HG03442 (cell line): ENCODE results near the gene PKP3.
"Not testable (repeated sequence)": the region's sequence is repeated elsewhere in the genome, so short reads cannot be mapped to it uniquely, and the experiment has no call there.

Source experiments
- ATAC-seq: cut with Tn5 transposase; IDR thresholded peaks from one replicate; pipeline ENCODE4 v1.9.1; 2021; ENCODE audit warnings: mild to moderate bottlenecking, moderate library complexity; ENCODE audit not compliant: unreplicated experiment

PKP3 gene

DNA sequence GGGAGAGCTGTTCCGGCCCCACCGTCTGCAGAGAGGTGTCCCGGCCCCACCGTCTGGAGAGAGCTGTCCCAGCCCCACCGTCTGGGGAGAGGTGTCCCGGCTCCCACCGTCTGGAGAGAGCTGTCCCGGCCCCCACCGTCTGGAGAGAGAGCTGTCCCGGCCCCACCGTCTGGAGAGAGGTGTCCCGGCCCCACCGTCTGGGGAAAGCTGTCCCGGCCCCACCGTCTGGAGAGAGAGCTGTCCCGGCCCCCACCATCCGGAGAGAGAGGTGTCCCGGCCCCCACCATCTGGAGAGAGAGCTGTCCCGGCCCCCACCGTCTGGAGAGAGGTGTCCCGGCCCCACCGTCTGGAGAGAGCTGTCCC, 30.6 kb upstream of the PKP3 start:
- not testable (repeated sequence) for ATAC-seq

DNA sequence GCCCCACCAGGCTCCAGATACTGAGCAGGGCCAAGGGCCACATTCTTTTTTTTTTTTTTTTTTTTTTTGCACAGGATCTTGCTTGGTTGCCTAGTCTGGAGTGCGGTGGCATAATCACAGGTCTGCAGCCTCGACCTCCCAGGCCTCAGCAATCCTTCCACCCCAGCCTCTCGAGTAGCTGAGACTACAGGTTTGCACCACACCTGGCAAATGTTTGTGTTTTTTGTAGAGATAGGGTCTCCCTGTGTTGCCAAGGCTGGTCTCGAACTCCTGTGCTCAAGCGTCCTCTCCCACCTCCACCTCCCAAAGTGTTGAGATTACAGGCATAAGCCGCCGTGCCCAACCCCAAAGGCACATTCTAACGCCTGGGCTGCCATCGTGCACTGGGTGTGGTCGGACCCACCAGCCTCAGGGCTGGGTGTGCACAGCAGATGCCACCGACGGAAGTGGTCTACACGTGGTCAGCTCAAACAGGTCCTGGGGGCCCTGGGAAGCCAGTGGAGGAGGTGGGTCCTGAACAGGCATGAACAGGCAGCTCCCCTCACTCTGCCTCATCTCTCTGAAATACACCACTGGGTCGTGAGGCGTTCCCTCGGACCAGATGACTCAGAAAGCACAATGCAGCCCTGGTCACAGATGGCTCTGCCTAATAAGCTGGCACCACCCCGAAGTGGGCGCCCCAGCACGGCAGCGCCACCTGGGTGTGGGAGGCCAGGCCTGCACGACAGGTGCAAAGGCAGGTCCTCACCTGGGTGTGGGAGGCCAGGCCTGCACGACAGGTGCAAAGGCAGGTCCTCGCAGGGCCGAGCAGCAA, 29.9 kb upstream of the PKP3 start:
- ATAC-seq, result no peak

DNA sequence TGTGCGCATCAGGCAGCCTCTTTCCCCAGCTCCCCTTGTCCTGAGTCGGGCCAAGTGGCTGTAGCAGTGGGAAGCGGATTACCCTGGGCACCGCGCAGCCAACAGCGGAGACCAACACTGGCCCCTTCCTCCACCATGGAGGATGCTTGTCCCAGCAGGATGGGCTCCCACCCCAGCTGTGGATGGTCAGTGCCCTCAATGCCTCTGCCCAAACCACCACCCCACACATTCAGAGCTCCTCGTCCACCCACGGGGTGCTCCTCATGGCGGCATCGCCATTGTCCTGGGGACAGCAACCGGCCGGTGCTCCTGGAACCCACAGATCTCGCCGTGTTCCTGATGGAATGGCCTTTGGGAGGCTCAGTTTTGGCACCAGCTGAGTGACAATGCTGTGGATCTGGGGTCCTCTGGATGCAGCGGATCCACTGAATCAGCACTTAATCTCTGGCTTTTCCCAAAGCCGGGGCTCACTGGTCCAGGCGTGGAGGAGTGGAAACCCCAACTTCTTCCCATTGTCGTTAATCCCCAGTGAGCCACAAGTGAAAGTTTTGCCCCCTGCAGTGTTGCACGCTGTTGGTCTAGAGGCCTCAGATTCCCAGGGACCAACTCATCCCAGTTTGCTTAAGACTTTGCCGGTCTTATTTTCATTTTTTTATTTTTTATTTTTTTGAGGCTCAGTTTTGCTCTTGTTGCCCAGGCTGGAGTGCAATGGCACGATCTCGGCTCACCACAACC, 28.9 kb upstream of the PKP3 start:
- ATAC-seq, result no peak

DNA sequence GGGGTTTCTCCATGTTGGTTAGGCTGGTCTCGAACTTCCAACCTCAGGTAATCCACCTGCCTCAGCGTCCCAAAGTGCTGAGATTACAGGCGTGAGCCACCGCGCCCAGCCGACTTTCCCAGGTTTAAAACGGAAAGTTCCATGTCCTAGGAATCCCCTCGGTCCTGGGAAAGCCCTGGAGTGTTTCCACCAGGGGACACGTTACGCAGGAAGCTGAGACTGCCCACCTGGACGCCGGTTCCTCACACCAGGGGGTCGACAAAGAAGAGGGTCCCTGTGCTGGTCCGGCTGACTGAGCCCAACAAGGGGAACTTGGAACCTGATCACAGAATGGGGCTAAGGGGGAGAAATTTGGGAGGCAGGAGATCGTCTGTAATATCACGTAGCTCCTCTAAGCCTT, 28.2 kb upstream of the PKP3 start:
- no peak for ATAC-seq

DNA sequence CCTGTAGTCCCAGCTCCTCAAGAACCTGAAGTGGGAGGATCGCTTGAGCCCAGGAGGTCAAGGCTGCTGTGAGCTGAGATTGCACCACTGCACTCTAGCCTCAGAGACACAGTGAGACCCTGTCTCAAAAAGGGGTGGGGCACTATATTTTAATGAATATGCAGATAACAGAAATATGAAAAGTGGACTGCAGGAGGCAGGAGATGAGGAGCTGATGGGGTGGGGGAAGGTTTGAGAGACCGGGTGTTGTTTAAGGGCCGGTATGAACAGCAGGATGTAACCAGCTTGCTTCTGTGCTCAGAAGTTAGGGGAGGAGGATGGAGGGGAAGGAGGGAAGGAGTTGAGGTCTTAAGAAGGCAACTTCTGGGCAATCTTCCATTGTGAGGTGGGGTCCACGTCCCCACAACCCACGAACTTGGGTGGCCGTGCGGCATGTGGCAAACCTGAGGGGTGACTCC, 26.0 kb upstream of the PKP3 start:
- ATAC-seq, result no peak

DNA sequence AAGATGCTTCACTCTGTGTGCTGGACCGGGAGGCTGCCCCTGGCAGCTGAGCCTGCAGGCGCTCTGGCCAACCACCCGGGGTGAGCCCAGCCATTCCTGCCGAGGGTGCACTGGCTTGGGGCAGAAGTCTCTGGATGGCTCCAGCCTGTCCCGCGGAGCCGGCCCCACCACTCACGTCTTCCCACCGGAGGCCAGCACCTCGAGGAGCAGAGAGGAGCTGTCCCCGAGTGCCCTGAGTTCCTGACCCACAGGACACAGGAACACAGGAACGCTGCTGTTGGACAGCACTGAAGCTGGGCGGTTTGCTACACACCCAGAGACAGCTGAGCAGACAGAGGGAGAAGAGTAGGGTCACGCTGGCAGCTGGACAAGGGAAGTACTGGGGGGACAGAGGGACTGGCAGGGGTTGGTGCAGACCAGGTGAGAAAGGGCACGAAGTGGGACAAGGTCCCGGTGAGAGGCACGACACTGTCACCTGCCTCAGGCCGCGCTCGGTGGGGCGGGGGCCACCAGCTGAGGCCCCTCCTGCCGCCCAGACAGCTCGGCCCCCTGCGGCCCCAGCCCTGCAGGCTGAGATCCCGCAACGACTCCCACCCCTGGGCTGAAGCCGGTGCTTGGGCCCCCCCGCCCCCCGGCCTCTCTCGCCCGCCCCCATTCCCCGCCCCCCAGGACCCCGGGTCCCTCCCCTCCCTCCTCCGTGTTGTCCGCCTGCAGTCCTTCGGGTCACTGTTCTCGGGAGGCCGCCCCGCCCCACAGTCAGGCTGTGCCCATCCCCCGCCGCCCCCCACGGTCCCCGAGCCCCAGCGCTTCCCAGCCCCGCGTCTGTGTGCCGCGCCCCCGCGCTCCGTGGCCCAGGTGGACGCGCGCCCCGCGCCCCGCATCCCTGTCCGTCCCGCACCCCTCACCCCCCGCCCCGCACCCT, 25.3 kb upstream of the PKP3 start:
- no peak for ATAC-seq

DNA sequence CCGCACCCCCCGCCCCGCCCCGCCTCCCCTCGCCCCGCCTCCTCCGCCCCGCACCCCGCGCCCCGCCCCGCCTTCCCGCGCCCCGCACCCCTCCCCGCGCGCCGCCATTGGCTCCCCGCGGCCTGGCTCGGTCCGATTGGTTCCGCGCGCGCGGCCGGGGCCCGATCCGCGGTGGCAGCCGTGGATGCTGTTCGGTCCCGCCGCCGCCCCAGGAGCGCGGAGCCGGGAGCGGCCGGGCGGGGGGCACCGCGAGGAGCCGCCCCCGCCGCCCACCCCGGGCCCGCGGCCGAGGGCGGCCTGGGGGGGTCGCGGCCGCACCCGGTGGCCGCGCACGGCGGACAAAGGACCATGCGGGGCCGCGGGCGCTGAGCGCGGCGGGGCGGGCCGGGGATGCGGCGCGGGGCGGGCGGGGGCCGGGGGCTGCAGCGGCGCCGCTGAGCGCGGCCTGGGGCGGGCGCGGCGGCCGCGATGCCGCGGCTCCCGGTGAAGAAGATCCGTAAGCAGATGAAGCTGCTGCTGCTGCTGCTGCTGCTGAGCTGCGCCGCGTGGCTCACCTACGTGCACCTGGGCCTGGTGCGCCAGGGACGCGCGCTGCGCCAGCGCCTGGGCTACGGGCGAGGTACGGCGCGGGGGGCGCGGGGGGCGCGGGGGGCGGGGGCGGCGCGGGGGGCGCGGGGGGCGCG, 24.5 kb upstream of the PKP3 start, which contains the start of gene B4GALNT4:
Gene B4GALNT4, plus strand, starts transcription at position 164 of the 683 bp plus-strand sequence. Its CDS starts 305 bp downstream, at position 469.
- no peak for ATAC-seq

DNA sequence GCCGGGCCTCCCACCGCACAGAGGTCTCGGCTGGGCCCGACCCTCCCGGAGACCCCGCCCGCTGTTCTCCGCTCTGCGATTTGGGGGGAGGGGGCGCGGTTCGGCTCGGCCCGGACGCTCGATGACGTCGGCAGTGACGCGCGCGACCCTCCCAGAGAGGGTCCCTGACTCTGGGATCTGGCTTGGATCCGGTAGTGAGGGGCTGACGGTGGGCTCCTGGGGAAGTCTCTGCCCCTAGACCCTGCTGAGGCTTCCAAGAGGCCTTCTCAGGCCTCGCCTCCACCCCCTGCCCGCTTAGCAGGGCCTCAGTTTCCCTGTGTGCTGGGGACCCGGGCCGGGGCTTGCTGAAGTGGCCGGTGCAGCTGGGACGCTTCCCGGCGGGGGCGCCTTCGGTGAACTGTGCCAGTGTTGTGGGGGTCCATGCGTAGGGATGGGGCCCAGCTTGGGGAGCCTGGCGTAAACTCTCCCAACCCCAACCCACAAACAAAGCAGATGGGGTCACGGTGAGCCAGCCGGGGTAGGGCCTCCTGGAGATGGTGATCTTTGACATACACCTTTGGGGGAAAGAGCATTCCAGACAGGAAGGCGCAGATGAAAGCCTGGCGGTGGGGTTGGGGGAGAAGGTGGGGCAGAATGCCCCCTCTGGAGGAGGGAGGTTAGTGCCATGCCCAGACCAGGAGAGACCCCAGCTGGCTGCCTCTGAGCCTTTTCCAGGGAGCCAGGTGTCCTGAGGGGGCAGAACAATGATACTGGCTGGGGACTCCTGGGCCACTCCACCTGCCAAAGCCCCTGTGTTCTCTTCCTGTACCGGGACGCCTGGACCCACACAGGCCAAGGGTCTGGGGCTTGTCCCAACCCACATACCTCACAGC, 23.7 kb upstream of the PKP3 start:
- no peak for ATAC-seq

DNA sequence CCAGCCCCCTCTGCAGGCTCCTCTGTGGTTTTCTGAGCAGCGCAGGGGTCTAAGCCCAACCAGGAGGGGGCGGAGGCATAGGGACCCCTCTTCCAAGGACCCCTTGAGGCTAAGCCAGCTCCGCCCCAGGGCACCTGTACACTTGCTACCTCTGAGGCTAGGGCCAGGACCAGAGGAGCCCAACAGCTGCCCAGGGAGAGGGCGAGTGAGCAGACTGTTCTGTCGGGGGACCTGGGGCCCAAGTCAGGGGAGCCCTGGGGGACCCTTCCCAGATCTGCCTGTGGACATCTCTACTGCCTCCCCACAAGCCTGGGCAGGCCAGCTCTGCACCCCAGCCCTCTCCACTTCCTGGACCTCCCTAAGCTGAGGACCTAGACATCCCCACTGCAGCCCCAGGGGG, 23.0 kb upstream of the PKP3 start:
- ATAC-seq, result no peak

DNA sequence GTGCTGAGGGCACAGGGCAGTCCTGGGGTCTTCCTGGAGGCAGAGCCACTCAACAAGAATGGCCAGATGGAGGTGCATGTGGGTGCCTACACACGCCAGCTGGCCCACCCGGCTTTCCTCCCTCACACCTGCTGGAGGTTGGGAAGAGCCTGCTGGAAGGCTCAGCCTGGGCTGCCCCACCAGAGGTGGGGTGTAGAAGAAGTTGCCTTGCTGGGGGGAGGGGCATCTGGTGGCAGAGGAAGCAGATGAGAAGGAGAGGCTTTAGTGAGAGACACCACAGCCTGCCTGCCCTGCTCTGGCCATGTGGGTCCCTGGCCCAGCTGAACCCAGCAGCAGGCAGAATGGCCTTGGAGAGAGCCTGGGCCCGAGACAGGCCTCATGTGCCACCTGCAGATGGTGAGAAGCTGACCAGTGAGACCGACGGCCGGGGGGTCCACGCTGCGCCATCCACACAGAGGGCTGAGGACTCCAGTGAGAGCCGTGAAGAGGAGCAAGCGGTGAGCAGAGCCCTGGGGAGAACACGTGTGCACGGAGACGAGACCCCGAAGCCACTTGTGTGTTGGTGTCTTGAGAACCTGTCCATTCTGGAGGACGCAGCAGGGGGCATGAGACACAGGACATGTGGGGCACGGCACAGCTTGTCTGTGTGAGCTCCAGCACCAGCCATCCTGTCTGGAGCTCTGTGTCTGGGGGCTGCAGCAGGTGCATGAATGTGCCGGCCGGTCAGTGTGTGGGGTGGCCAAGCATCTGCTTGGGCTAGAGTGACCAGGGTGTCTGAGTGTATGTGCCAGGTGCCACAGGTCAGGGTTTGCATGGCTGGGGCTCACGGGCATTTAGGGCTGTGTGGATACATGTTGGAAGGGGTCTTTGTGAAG, 22.1 kb upstream of the PKP3 start:
- no peak for ATAC-seq

DNA sequence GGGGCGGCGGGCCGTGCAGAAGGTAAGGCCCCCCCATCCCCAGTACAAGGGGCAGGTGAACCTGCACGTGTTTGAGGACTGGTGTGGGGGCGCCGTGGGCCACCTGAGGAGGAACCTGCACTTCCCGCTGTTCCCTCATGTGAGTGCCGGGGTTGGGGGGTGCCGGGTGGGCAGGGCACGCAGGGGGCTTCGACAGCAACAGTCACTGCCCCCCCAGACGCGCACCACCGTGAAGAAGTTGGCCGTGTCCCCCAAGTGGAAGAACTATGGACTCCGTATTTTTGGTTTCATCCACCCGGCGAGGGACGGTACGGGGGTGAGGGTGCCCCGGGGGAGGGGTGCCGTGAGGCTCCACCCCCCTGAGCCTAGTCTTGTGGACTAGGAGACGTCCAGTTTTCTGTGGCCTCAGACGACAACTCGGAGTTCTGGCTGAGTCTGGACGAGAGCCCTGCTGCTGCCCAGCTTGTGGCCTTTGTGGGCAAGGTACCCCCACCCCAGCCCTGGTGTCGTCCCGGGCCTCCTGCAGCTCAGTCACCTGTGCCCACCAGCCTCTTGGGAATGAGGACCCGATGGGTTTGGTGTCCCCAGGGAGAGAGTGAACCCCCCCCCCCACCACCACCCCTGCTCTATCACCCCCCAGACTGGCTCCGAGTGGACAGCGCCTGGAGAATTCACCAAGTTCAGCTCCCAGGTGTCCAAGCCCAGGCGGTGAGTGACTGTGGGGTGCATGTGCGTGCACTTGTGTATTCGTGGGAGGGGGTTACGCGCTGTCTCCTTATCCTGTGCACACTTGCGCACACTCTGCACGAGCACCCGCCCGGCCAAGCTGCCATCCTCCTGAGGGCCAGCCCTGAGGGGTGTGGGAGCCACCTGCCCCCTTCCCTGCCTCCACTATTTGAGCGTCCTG, 20.9 kb upstream of the PKP3 start:
- no peak for ATAC-seq

DNA sequence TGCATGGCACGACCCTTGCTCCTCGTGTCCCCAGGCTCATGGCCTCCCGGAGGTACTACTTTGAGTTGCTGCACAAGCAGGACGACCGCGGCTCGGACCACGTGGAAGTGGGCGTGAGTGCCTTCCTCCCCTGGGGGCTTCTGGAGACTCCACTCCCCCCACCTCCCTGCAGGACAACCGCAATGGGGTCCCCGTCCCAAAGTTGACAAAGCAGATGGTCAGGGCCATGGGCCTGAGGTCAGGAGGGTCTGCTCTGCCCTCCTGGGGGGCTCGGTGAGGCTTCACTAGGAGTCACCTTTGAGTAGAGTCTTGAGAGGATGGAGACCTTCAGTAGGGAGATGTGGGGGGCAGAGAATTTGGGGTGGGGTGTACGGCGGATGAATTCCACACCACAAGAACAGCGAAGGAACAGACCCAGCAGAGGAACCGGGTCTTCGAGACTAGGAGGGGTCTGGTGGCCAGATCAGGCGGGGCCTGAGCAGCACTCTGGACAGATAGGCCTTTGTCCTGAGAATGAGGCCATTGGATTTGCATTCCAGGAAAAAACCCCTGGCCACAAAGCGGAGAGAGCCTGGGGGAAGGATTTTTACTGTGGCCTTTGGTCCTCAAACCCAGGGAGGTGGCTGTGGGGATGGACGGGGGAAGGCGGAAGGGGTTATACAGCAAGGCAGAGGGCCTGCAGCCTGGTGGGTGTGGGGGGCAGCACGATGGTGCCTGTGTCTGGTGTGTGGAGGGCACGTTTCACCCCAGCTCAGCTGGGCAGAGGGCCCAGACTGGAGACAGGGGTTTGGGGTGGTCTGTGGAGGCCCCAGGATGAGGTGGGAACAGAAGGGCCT, 20.1 kb upstream of the PKP3 start:
- no peak for ATAC-seq

DNA sequence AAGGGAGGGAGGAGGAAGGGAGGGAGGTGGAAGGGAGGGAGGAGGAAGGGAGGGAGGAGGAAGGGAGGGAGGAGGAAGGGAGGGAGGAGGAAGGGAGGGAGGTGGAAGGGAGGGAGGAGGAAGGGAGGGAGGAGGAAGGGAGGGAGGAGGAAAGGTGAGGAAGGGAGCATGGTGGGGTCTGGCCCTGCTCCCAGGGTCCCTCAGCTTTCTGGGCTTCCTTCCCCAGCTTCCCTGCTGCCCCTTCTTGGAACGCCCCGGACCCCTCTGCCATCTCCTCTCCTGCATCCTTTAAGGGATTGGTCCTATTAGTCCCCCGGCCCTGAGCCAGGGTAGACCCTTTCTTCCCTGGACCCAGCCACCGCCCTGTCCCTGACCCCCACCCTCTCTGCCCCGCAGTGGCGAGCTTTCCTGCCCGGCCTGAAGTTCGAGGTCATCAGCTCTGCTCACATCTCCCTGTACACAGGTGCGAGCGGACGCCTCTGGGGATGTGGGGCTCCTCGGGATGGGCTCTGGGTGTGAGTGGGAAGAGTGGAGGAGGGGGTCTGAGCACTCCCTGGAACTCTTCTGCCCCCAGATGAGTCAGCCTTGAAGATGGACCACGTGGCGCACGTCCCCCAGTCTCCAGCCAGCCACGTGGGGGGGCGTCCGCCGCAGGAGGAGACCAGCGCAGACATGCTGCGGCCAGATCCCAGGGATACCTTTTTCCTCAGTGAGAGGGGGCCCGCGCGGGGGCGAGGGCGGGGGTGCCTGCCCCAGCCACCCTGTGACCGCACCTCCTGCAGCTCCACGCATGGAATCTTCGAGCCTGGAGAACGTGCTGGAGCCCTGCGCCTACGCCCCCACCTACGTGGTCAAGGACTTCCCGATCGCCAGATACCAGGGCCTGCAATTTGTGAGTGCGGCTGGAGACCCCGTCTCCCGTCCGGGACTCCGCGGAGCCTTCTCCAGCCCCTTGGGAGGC, 18.7 kb upstream of the PKP3 start:
- ATAC-seq, result no peak

DNA sequence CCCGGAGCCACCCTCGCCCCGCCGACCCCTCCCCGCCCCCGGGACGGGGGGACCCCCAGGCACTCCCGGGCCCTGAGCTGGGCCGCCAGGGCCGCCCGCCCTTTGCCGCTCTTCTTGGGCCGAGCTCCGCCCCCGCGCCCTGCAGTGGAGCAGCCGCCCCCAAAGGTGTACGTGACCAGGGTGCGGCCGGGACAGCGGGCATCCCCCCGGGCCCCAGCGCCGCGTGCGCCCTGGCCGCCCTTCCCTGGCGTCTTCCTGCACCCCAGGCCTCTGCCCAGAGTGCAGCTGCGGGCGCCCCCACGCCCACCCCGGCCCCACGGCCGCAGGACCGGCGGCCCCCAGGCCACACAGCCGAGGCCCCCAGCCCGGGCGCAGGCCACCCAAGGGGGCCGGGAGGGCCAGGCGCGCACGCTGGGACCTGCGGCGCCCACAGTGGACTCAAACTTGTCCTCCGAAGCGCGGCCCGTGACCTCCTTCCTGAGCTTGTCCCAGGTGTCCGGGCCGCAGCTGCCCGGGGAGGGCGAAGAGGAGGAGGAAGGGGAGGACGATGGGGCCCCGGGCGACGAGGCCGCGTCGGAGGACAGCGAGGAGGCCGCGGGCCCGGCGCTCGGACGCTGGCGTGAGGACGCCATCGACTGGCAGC, 17.4 kb upstream of the PKP3 start:
- no peak for ATAC-seq

DNA sequence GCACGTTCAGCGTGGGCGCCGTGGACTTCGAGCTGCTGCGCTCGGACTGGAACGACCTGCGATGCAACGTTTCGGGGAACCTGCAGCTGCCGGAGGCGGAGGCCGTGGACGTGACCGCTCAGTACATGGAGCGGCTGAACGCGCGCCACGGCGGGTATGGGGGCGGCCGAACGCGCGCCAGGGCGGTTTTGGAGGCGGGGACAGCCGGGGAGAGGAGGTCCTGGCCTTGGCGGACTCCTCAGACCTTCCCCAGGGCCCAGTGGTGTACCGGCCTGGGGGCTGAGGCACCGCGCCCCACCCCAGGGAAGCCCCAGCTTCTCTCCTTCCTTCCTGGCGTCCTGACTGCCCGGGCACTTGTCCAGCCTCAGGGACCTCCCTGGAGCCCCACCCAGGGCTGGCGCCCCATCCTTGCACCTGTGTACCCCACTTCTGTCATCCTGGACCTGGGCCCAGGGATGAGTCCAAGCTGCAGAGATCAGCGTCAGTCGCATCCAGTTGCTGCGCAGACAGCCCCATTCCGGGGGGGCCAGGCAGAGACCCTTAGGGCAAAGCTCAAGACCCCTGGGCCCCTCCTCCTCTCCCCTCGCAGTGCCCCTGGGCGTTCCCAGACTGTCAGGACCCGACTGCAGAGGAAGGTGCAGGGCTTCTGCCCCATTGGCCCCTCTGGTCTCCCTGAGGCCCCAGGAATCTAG, 16.7 kb upstream of the PKP3 start:
- ATAC-seq, result no peak
